Measurements from ENCODE around the gene UCP1.
"Not testable (repeated sequence)": the region's sequence is repeated elsewhere in the genome, so short reads cannot be mapped to it uniquely, and the experiment has no call there.

The UCP1 gene

DNA sequence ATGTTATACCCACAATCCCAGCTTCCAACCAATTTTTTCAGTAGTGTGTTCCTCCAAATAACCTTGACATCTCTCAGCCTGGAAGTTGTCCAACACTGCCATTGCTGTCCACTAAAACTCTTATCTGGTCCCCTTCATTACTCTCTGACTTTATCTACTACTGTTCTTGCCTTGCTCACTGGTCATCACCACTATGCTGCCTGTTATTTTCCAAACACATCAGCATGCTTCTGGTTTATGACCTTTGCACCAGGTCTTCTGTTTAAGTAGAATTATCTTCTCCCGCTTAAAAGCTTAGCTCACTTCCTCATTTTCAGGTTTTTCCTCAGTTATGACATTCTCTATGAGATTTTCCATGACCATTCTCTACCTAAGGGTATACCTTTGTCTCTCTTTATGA is 39.3 kb downstream of the UCP1 start:
- DNase-seq, result no peak

DNA sequence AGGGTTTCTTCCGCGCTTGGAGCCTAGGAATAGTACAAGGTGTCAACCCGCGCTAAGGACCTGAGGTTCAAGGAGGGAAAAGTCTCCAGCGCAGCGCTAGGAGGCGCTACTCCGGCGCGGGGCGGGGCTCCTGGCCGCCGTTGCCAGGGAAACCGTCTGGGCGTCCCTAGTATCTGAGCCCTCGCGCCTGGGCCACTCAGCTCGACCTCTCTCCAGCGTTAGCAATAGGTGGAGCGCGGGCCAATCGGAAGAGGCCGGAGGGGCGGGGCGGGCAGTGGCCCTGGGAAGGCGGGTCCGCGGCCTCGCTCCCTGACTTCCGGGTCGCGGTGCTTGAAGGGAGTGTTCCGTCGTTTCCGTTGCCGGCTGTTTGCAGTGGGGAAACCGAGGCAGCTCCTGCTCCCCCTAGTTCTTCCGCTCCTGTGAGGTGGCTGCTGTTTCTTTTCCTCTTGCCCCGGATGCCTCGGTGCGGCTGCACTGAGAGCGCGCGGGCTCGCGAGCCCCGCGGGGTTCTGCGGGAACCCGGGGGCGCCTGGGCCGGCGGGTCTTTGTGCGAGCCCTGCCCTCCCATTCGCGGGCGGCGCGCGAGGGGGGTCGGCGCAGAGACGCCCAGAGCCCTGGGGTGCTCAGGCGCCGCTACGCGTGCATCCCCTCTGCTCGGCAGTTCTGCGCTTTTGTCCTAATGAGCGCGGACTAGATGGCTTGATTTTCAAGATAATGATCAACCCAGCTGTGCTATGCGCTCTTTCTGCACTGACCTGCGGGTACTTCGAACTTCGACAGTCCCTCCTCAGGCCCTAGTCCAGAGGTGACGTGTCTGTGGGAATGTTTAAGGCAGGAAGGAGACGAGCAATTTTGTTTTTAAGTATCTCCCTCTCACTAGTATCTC is 44.7 kb downstream of the UCP1 start, which contains the start of gene ELMOD2:
ELMOD2 (plus strand) TSS at position 312 of the 886 bp plus-strand sequence. CDS start 1,261 bp downstream, outside the sequence.
- DNase-seq, result peak; percentile 99

DNA sequence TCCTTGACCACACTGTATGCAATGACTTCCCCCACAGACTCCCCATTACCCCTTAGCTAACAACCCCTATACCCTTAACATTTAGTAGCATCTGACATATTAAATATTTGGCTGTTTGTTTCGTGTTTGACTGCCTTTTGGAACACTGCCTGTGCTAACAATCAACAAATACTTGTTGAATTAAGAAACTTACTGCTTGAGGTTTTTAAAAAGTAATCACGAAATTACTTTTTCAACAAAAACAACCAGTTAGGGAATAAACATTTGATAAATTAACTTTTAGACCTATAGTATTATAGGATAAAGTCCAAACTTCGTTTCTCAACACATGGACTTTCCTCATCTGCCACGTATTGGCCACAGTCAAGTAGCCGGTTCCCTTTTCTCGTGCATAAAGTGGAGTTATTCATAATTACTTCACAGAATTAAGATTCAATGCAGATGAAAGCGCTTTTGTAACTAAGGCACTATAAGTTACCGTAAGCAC is 45.3 kb downstream of the UCP1 start:
- DNase-seq, result no peak

DNA sequence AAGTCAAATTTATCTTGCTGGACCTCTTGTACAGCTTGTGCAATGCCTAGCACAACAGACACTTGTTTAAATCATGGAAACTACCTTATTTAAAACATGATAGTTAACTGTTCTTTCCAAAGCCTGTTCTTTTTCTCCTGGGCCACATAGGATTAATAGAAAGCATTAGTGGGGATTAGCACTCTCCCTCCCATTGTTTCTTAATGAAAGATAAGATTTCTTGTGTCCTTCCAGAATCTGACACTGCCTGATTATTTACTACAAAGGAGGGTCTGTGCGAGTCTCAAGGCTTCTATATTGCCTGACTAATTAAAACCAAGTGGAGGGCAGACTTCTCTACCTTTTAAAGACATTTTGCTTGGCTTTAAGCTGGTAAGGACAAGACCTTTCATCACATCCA is 53.3 kb downstream of the UCP1 start:
- no peak for DNase-seq

DNA sequence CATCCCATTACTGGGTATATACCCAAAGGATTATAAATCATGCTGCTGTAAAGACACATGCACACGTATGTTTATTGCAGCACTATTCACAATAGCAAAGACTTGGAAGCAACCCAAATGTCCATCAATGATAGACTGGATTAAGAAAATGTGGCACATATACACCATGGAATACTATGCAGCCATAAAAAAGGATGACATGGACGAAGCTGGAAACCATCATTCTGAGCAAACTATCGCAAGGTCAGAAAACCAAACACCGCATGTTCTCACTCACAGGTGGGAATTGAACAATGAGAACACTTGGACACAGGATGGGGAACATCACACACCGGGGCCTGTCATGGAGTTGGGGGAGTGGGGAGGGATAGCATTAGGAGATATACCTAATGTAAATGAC is 55.0 kb downstream of the UCP1 start:
- not testable (repeated sequence) for DNase-seq
